HG02610 (cell line): Measurements from ENCODE around the gene GLB1L.
"Not testable (repeated sequence)": the region's sequence is repeated elsewhere in the genome, so short reads cannot be mapped to it uniquely, and the experiment has no call there.

Source experiments
- ATAC-seq: cut with Tn5 transposase; IDR thresholded peaks from one replicate; pipeline ENCODE4 v1.9.1; 2021; ENCODE audit warnings: mild to moderate bottlenecking, moderate library complexity; ENCODE audit not compliant: unreplicated experiment

GLB1L gene

GRCh38 chr2:219245148-219245898 lies at the start of gene GLB1L, which contains the start of gene STK16:
TSS of gene GLB1L (minus strand) at chr2:219245444. CDS start at chr2:219243573, 1,871 bp downstream.
TSS of gene STK16 (plus strand) at chr2:219245479. CDS start at chr2:219246000, 521 bp downstream.
- ATAC-seq, result peak; percentile 78

GRCh38 chr2:219294356-219295351 lies 49.4 kb upstream of the GLB1L start:
- ATAC-seq, result peak; percentile 87

- no peak for ATAC-seq
Observed at GRCh38 chr2:219293736-219294231, 48.5 kb upstream of the GLB1L start.

GRCh38 chr2:219292616-219293015 lies 47.4 kb upstream of the GLB1L start:
- no peak for ATAC-seq

- no peak for ATAC-seq
Observed at GRCh38 chr2:219291910-219292490, 46.8 kb upstream of the GLB1L start.

- ATAC-seq, result no peak
Observed at GRCh38 chr2:219291394-219291793, 46.1 kb upstream of the GLB1L start.

- no peak for ATAC-seq
Observed at GRCh38 chr2:219290381-219291171, 45.3 kb upstream of the GLB1L start.

- no peak for ATAC-seq
Observed at GRCh38 chr2:219289537-219290361, 44.5 kb upstream of the GLB1L start.

GRCh38 chr2:219289195-219289536 lies 43.9 kb upstream of the GLB1L start:
- no peak for ATAC-seq

- no peak for ATAC-seq
Observed at GRCh38 chr2:219287580-219288265, 42.5 kb upstream of the GLB1L start.

GRCh38 chr2:219287116-219287440 lies 41.8 kb upstream of the GLB1L start:
- ATAC-seq, result not testable (repeated sequence)

GRCh38 chr2:219286436-219287115 lies 41.3 kb upstream of the GLB1L start:
- ATAC-seq, result no peak

- ATAC-seq, result no peak
Observed at GRCh38 chr2:219285894-219286425, 40.7 kb upstream of the GLB1L start.

GRCh38 chr2:219285373-219285735 lies 40.1 kb upstream of the GLB1L start:
- ATAC-seq, result no peak

- ATAC-seq, result no peak
Observed at GRCh38 chr2:219284501-219285372, 39.5 kb upstream of the GLB1L start.

GRCh38 chr2:219282943-219283581 lies 37.8 kb upstream of the GLB1L start:
- ATAC-seq, result no peak

- no peak for ATAC-seq
Observed at GRCh38 chr2:219282375-219282774, 37.1 kb upstream of the GLB1L start.
